HG03457 (cell line): ENCODE data around the gene TYROBP.
"Not testable (repeated sequence)": the region's sequence is repeated elsewhere in the genome, so short reads cannot be mapped to it uniquely, and the experiment has no call there.

Experiments
- ATAC-seq: cut with Tn5 transposase; IDR thresholded peaks from one replicate; pipeline ENCODE4 v1.9.1; 2021; ENCODE audit warnings: moderate number of reproducible peaks; ENCODE audit not compliant: unreplicated experiment

The TYROBP gene

GRCh38 chr19:35874392-35874930 lies 33.6 kb downstream of the TYROBP start:
- ATAC-seq, result no peak

GRCh38 chr19:35872180-35872579 lies 35.9 kb downstream of the TYROBP start:
- ATAC-seq, result no peak

GRCh38 chr19:35871611-35872010 lies 36.5 kb downstream of the TYROBP start:
- ATAC-seq, result no peak

DNA sequence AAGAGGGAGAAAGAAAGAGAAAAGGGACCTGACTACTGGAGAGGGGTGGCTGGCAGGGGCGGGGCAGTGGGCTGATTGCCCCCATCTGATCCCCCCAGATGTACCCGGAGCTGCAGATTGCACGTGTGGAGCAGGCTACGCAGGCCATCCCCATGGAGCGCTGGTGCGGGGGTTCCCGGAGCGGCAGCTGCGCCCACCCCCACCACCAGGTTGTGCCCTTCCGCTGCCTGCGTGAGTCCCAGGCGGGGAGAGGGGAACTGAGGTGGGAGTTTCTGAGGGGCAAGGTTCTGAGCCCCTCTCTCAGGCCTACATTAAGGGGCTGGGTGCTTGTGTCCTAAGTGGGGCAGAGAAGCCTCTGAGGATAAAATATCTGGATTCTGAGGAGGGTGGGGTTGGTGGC lies 37.3 kb downstream of the TYROBP start:
- ATAC-seq, result no peak

DNA sequence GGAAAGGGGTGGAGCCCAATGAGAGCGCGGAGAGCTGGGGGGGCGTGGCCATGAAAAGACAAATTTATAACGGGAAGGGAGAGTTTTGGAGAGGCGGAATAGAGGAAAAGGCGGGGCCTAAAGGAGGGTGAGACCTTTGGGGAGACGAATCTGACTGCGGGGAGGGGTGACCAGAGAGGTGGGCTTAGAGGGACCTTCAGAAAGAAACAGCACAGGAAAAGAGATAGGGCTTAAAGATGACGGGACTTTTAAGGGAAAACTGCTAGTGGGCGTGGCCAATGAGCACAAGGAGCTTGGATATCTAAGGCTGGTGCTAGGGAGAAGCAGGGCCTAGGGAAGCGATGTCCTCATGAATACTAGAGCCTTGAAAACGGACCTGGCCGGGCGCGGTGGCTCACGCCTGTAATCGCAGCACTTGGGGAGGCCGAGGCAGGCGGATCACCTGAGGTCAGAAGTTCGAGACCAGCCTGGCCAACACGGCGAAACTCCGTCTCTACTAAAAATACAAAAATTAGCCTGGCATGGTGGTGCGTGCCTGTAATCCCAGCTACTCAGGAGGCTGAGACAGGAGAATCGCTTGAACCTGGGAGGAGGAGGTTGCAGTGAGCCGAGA lies 37.9 kb downstream of the TYROBP start:
- not testable (repeated sequence) for ATAC-seq

GRCh38 chr19:35869327-35870123 lies 38.6 kb downstream of the TYROBP start:
- ATAC-seq, result no peak

- ATAC-seq, result no peak
These were observed 39.2 kb downstream of the TYROBP start for GRCh38 chr19:35868823-35869326.

- ATAC-seq, result no peak
These were observed 39.8 kb downstream of the TYROBP start, which contains the start of gene APLP1 for GRCh38 chr19:35868172-35868822. Gene APLP1 (plus strand): TSS chr19:35868574. CDS start chr19:35868637, 63 bp downstream.

DNA sequence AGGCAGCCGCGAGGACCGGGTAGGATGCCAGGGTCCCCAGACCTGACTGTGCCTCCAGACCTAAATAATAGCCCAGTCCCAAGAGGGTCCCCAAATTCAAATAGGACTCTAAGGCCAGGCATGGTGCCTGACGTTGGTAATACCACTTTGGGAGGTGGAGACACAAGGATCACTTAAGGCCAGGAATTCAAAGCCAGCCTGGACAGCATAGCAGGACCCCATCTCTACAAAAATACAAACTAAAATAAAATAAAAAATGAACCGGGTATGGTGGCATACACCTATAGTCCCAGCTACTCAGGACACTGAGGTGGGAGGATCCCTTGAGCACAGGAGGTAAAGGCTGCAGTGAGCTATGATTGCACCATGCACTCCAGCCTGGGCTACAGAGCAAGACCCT lies 45.1 kb downstream of the TYROBP start:
- ATAC-seq, result no peak

GRCh38 chr19:35862528-35862927 lies 45.6 kb downstream of the TYROBP start:
- no peak for ATAC-seq

DNA sequence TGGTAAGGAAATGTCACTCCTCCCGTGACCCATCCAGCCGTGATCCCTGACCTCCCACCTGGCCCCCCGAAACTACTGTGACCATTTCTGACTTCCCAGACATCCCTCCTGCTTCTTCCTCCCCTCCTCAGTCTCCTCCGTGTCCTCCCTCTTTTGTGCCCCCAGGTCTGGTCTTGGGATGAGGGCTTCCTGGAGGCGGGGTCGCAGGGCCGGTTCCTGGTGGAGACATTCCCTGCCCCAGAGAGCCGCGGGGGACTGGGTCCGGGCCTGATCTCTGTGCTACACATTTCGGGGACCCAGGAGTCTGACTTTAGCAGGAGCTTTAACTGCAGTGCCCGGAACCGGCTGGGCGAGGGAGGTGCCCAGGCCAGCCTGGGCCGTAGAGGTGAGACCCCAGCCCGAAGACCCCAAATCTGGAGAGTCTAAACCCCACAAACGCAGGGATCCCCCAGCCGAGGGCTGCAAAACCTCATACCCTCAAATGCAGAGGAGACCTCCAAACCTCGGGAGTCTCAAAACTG lies 46.4 kb downstream of the TYROBP start:
- ATAC-seq, result no peak

DNA sequence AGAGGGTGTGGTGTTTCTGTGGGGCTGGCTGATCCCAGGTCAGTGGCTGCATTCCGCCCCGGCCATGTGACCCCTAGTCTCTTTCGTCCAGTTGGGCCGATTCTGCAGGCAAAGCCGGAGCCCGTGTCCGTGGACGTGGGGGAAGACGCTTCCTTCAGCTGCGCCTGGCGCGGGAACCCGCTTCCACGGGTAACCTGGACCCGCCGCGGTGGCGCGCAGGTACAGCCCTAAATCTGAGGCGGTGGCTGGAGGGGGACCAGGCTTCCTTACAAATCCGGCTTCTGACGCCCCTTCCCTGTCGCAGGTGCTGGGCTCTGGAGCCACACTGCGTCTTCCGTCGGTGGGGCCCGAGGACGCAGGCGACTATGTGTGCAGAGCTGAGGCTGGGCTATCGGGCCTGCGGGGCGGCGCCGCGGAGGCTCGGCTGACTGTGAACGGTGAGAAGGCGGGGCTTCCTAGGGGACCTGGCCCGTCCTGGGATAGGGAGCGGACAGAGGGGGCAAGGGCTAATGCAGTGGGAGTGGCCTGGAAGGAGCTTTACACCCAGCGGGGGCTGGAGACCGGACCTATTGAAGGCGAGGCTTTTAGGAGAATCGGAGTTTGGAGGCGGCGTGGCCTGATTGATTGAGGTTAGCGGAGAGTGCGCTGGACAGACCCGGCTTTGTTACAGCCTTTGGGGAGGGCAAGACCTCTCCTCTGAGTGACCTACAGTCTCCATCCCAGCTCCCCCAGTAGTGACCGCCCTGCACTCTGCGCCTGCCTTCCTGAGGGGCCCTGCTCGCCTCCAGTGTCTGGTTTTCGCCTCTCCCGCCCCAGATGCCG lies 47.1 kb downstream of the TYROBP start:
- no peak for ATAC-seq

DNA sequence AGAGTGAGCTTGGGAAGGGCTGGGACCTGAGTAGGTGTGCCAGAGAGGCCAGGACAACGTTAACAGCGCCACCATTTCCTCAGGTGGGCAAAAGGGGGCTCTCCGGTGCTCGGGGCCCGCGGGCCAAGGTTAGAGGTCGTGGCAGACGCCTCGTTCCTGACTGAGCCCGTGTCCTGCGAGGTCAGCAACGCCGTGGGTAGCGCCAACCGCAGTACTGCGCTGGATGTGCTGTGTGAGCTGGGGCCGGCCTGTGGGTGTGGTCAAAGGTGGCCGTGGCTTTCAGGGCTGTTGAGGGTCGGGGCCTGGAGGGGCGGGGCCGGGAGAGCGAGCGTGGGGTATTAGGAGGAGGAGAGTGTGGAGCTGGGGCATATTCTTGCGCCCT lies 47.7 kb downstream of the TYROBP start:
- ATAC-seq, result no peak

- no peak for ATAC-seq
These were observed 48.7 kb downstream of the TYROBP start for GRCh38 chr19:35859414-35859813.

GRCh38 chr19:35858311-35858710 lies 49.8 kb downstream of the TYROBP start:
- ATAC-seq, result no peak

- ATAC-seq, result no peak
These were observed 51.4 kb downstream of the TYROBP start, which contains the start of gene KIRREL2 for GRCh38 chr19:35856546-35857149. Gene KIRREL2 (plus strand): TSS chr19:35856911. CDS start chr19:35857120, 209 bp downstream.
